AG08396 (cell line): ENCODE results near the gene MELTF.
A peak's percentile ranks its signal among the peaks of the same experiment; 100 is the strongest.

Experiments used
- DNase-seq: peaks from one replicate; pipeline ENCODE4 v3.0.0; 2012; ENCODE audit warnings: low spot score, mixed read lengths

The MELTF gene

DNA sequence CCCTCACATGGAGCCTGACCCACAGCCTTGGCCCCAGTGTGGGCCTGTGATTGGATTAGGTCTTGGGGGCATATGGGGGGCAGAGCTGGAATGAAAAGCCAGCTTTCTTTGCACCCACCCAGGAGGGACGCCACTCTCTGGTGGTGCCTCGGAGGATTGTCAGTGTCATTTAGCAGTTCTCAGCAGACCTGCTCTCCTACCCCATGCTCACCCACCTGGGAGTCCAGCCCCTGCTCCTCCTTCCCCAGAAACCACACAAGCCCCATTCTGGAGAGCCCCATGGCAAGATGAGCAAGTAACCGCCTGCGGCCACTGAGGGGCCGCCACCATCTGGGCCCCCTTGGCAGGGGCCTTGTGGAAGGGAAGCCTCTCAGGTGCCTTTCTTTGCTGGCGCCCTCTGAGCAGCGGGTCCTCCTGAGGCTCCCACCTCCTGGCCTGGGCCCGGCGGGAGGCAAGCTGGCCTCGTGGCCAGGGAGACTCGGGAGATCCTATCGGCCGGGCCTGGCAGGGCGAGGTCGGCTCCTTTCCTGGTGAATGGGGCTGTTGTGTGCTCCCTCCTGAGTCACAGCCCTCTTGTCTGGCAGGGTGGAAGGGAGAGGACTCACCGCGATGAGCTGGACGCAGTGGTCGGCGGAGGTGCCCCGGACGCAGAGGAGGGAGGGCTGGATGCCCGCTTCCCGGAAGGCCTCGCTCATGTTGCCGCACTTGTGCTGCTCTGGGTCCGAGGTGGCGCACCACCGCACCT is 2.3 kb downstream of the MELTF start:
- DNase-seq = peak; percentile 19

DNA sequence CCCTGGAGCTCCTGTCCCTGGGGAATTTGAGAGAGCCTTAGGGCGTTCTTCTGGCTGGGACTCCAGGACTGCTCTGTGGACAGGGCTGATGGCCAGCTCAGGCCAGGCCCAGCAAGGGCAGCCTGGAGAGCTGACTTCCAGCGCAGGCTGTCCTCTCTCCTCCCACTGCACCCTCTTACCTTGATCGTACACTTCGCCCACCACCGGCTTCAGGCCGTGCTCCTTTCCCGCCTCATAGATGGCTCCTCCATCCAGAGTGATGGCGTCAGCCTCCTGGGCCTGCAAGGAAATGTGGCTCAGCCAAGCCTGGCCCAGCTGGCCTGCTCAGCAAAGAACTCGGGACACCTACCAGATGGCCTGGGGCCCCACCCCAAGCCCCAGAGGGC is 3.1 kb downstream of the MELTF start:
- peak; percentile 18 for DNase-seq

DNA sequence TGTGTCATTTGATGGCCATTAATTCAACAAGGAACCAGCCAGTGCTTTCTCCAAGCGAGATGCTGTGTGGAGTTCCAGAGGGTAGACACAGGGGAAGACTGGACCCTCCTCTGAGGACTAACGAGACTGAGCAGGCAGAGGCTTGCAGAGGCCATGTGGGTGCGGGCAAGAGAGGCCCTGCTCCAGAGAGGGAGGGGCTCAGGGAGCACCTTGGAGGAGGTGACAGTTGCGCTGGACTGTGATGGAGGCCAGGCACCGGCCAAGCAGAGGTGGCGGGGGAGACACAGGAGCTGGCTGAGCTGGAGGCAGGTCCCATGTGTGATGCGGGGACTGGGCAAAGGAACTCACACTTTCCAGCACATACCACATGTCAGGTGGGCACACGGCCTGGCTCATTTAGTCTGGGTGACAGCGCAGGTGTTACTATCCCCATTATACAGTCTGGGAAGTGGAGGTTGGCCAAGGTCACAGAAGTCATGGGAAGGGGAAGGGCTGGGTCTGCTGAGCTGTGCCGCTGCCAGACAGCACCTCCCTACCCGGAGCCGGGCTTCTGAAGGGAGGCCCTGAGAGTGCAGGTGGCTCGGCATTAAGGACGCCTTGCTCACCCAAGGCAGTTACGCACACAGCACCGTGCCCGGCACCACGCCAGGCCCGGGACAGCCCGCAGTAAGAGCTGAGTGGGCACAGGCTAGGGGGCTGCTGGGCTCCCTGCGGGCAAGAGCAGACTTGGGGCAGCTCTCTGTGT is 3.7 kb downstream of the MELTF start:
- no peak for DNase-seq

DNA sequence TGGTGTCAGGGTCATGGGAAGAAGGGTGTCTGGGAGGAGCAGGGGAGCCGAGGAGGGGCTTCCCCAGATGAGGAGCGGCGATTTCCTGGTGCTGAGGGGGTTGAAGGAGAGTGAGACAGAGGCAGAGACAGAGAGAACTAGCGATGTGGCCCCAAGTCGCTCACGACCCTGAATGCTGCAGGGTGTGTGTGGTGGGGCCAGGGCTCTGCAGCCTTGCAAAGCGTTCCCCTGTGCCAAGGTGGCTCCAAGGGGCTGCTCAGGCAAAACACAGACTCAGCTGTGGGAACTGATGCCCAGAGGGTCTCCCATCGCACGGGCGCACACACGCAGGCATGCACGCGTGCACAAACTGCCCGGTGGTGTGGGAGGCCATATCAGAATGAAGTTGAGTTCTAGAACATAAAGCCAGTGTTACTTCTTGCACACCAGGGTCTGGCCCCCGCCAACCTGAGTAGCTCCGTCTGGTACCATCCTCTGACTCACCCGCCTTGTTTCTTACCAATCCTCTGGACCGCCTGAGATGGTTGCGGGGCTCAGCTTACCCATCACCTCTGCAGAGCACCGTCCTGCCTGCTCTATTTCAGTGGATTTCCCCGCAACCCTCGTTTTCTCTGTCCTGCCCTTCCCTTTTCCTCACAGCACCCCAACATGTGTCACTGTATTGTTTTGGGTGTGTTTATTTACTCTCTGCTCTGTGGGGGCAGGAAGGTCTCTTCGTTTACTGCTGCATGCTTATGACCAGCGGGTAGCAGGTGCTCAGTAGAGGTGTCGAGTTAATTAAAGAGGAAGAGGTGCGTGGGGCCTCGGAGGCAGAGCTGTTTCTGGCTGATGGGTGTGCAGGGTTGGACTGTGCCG is 4.5 kb downstream of the MELTF start:
- no peak for DNase-seq

DNA sequence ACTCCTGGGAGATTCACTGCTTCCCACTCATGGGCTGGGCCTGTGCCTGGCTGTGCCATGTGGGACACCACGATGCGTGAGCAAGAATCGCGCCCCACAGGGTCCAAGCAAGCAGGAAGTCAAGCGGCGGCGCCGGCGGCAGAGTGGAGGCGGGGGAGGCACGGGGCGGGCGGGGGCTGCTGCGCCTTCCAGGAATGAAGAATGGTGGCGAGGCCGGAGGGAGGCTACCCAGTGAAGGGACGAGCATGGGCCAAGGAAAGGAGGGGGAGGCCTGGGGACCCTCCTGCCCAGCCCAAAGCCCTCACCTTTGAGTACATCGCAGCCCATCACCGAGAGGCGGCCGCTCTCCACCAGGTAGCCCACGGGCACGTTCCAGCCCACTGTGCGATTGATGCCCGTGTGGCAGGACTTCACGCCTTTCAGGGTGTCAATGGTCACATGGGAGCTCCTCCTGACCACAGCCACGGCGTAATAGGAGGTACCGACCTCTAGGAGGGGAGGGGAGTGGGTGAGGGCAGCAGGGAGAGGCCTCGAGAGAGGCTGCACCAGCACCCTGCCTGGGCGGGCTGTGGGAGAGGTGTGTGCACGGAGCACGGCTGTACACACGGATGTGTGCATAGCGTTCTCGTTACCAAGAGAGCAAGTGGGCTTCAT is 5.5 kb downstream of the MELTF start:
- DNase-seq = peak; percentile 7

DNA sequence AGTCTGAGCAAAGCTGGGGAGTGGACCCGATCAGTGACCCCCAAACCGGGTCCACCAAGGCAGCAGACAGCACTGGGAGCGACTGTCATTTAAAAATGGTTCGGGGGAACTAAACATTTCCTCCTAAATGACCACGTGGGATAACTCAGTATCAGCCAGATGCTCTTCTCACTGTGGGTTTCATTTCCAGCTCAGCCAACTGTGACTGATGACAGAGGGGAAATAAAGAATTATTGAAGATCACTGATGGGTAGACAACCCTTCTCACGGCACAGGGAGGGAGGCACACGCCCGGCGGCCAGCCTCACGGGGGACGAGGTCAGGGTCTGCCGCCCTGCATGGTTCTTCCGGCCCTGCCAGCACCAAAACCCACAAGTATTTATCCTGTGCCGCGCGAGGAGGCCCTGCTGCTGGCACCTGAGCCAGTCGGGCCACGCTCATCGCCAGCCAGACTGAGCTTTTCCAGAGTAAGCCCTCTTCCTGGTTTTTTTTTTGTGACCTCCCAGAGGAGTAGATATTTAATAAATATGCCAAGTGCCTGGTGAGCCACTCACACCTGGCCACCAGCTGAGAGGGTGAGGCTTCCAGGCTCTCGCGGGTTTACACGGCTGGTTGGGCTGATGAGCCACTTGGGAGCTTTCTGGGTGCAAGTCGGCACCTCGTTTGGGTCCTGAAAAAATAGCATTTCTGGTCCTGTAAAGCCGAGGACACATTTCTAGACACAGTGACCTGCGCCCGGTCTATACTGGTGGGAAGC is 6.2 kb downstream of the MELTF start:
- DNase-seq = peak; percentile 18

DNA sequence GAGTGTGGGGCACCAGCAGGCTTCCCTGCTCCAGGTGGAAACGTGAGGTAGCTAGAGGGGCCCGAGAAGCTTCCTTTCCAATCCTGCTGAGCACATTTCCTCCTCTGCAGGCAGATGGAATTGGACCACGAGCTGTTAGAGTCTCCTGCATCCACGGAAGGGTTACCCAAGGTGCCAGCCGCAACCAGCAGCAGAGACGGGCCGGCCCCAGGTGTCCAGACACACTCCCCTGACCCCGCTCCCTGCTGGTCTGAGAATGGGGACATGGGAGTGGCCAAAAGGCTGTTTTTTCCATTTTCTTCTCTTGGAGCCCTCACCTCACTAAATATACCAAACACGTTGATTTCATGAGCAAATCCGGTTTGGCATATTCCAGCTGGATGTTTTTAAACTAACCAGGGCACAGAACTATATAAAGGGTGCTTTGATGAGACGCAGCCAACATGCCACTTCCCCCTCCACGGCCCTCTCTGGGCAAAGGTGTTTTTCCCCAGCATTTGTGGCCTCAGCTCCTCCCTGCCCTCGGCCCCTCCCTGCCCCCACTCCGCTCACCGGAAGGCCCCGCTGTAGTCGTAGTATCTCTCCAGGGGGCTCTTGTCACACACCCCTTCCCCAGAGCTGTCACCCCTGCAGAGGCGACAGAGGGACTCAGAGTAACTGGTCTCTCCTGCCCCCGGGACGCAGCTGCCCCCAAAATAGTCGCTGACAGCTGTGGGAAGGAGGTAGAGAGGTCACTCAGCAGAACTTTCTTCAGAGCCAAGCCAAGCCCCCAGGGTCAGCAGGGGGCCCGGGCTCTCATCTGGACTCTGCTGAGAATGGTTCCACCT is 7.0 kb downstream of the MELTF start:
- no peak for DNase-seq

DNA sequence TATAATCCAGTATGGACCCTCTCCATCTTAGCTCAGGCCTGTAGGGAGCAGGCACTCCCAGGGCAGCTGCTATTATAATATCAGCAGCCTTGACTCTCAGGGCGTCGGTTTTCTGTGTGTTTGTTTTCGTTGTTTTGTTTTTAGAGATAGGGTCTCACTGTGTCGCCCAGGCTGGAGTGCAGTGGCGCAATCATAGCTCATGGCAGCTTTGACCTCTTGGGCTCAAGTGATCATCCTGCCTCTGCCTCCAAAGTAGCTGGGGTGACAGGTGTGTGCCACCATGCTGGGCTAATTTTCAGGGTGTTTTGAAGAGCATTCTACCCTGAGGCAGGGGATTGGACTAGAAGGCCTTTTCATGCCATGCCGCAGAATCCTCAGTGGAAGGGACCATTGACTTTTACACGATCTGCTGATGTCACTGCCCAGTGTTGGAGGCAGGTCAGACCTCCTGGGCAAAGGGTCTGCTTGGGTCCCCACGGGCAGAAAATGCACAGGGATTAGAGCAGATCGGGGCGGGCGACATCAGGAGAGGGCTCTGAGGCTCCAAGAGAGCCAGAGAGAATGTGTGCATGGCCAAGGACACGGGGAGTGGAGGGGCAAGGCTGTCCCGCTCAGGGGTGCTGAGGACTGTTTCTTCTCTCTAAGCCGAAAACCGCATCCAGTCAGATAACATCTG is 7.8 kb downstream of the MELTF start:
- DNase-seq = no peak

DNA sequence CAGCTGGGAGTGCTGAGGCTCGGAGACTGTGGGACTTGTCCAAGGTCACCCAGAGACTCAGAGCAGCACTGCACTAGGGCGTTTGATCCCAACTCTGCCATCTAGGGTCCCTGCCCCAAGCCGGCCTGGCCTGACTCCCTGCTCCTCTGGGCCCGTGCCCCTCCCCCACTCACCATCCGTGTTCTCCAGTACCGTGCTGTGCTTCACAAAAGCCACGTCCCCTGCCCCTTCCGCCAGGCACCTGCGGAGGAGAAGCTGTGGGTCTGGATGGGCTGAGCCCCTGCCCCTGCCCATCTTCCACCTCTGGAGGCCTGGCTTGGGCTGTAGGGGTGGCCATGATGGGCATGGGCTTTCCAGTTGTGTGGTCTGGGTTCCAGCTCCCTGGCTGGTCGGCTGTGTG is 8.4 kb downstream of the MELTF start:
- no peak for DNase-seq

DNA sequence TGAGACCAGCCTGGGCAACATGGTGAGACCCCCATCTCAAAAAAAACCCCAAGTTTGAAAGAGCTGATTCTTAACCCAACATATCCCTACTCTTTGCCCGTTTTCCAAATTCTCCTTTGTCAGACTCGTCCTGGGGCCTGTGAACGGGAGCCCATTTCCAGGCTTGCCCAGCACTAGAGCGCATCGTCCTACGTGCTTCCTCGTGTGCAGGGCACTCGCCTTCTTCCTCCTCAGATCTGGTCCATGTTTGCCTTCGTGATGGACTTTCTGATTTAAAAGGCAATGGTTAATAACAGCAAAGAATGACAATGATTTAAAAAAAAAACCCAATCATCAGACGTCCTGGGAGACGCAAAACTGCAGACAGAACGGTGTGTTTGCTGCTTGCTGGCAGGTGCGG is 10.1 kb downstream of the MELTF start:
- no peak for DNase-seq

DNA sequence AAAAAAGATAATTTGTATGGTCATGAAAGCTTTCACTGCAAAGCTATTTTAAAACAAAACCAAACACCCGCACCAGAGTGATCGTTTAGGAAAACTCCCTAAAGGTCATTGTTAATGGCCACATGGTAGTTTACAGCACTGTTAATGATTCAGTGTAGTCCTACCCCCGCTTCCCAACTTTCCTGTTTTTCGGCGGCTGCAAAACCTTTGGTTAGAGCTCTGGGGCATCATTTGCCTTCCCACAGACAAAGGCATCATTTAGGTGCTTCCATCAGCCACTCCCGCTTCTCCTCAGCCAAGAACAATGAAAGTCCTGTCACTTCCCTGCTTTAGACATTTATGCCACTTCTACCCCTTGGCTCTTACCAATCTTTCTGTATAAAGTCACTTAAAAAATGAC is 10.6 kb downstream of the MELTF start:
- no peak for DNase-seq

DNA sequence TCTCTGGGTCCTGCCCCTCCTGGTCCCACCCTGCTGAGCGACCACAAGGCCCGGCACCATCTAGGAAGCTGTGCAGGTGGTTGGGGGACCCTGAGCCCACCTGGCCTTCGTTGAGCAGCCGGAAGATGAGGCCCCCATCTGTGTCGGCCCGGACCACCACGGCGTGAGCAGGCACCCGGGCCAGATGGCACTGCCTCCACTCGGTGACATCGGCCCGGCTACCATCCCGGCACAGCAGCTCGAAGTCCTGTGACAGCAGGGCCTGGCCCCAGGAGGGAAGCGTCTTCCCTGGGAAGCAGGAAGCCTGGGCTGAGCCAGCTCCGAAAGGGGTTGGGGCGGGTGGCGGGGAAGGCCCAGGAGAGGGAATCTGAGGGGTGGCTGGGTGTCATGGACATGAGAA is 12.6 kb downstream of the MELTF start:
- DNase-seq = no peak

DNA sequence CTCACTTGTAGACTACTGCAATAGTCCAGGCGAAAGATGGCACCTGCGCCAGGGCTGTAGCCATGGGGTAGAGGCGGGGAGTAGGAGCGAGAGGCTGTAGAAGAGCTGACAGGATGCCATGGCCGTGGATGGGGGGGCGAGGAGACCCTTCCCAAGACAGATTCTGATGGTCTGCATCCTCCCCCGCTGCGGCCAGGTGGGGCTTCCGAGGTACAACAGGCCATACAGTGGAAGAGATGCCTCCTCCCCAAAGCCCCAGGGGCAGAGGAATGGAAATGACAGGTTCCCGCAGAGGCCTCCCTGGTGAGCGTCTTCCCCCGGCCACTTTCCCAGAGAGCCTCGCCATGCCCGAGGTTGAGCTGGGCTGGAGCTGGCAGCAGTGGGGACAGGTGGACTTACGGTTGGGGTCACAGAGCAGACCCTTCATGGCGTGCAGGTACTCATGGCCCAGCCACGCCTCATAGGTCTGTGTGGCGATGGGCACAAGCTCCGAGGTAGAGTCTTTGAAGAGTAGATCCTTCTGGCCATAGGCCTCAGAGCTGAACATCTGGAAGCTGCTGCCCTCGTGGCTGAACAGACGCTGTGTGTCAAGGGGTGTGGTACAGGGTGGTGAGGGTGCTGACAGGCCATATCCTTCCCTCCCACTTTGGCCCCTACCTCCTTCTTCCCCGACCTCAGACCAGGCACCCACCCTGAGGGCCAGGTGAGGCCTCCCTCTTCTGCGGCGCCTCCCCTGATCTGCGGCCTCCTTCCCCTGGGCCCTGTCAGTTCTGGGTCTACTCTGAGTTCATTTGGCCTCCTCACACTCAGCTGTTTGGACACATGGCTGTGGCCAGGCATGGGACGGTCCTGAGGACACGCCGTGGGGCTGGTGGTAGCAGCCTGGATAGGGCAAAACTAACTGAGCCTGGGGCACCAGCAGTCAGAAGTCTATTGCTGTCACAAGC is 13.6 kb downstream of the MELTF start:
- no peak for DNase-seq

DNA sequence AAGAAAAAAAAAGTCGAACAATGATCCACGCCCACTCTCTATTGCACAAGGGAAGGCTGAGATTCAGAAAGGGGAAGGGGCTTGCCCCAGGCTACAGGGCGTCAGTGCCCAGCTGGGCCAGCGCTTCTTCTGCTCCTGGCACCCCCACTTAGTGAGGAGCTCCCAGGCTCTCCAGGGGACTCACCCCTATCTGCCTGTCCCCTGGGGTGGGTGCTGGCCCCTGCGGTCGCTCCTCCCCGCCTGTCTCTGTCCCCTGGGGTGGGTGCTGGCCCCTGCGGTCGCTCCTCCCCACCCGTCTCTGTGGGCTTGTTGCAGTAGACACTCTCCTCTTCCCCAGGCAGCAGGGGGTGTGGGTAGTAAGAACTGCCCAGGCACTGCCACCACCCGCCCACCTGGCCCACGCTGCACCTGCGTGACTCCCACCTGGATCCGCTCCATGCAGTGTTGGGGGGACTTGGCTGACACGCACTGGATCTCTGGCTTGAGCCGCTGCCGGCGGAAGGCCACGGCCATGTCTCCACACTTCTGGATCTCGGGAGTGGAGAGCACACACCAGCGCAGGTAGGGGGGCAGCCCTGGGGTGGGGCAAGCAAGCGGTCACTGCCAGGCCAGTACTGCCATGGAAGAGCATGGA is 14.6 kb downstream of the MELTF start:
- DNase-seq = no peak

DNA sequence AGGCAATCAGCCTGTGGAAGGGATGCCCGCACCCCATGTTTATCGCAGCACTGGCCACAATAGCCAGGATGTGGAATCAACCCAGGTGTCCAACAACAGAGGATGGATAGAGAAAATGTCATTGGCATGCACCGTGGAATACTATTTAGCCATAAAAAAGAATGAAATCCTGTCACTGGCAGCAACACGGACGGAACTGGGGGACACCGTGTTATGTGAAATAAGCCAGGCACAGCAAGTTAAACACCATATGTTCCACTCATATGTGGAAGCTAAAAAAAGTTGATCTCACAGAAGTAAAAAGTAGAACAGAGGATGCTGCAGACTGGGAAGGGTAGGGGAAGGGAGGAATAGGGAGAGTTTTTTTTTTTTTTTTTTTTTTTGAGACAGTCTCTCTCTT is 15.6 kb downstream of the MELTF start:
- no peak for DNase-seq

DNA sequence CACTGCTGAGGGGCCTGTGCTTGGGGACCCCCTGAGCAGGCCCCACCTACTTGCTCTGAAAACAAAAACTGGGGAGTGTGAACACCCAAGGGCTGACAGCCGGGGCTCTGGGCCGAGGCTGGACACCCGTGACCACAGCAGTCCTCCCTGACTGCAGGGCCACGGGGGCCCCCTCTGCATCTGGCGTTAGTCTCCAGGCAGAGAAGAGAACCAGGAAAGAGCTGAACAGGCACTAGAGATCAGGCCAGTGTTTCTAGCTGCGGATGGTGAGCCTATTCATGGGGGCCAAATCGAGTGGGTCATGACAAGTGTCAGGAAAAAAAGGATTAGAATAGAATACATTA is 17.1 kb downstream of the MELTF start:
- no peak for DNase-seq

DNA sequence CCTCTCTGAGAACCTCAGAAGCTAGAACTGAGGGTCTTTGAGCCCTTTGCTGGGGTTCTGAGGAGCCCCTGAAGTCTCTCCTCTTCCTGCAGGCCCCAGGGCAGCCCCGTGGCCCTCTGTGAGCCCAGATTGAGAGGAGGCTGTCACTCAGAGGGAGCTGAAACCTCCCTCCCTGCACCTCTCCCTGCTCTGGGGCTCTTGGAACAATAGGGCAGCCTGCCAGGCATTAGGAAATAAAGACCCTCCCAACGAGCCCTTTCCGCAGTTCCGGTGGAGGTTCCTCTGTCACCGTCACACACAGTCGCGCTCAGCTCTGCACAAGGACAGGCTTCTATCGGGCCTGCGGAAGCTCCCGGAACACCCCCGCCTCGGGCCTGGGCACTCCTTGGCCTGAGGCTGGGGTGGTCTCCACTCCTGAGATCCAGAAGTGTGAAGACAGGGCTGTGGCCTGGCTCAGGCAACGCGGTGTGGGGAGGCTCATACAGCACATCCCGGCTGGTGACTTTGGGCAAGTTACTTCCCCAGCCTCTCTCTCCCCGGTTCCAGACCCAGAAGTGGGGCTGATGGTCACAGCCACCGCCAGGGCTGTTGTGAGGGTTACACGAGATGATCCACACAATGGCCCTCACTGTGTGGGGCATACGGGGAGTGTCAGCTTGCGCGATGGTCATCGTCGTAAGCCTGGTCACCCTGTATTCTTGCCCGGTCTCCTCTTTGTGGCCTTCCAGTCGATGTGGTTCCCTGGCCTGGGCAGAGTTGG is 17.7 kb downstream of the MELTF start:
- no peak for DNase-seq
